Panc1 (cell line): ENCODE results near the gene EPB41L4B. TPM values are rescaled to one million over a fixed set of nuclear protein-coding genes. Genes with fewer than 3 reads are reported as not detected.

ENCODE experiments used
- ATAC-seq: fragments of 200-7000 bp; cut with Tn5 transposase; 2 replicates; pipeline ENCODE4 v1.9.1; 2020; ENCODE audit warnings: mild to moderate bottlenecking, moderate library complexity
- BruUV-seq: library from RNA; stranded (reverse); fragments of 400-500 nt; replicated peaks from 2 replicates; lab custom pipeline; 2021; lab: Mats Ljungman, UMichigan
- CTCF ChIA-PET: fragments of 300-600 bp; sonication (Branson Sonifier 250); formaldehyde crosslinking; loops from one replicate; lab custom pipeline; 2022; ENCODE audit warnings: antibody characterized with exemption; lab: Charles Lee
- POLR2A ChIA-PET: fragments of 300-600 bp; sonication (Branson Sonifier 250); formaldehyde crosslinking; loops from one replicate; lab custom pipeline; 2022; ENCODE audit warnings: antibody characterized with exemption; lab: Charles Lee
- DNase-seq: peaks from one replicate; pipeline ENCODE4 v3.0.0-alpha.2; 2010; ENCODE audit warnings: low read depth, low spot score
- H3K27ac ChIP-seq: 2 replicates; pipeline ENCODE4 v1.5.1; 2011; ENCODE audit warnings: mild to moderate bottlenecking, low read length, inconsistent platforms
- H3K27me3 ChIP-seq: fragments of 200-500 bp; sonication (Bioruptor generic); 2 replicates; pipeline ENCODE4 v1.6.0; 2014; ENCODE audit warnings: low read length, inconsistent platforms; ENCODE audit not compliant: control insufficient read depth, insufficient read depth
- H3K36me3 ChIP-seq: fragments of 200-500 bp; sonication (Bioruptor generic); 2 replicates; pipeline ENCODE4 v1.5.1; 2014; ENCODE audit warnings: inconsistent platforms, mild to moderate bottlenecking, low read length, moderate library complexity; ENCODE audit not compliant: control insufficient read depth, insufficient read depth
- H3K4me1 ChIP-seq: 2 replicates; pipeline ENCODE4 v1.5.1; 2011; ENCODE audit warnings: inconsistent platforms, mild to moderate bottlenecking, low read length, moderate library complexity; ENCODE audit not compliant: control insufficient read depth, insufficient read depth
- H3K4me3 ChIP-seq, 2 experiments: 2 replicates each; pipeline ENCODE4 v1.5.1; 2011 to 2012; ENCODE audit warnings: low read depth in 2 of 2, low read length in 2 of 2, mild to moderate bottlenecking in 2 of 2, inconsistent platforms in 1 of 2, moderate library complexity in 1 of 2
- H3K9me3 ChIP-seq: fragments of 200-500 bp; sonication (Bioruptor generic); 2 replicates; pipeline ENCODE4 v1.5.1; 2014; ENCODE audit warnings: low read depth, mild to moderate bottlenecking, inconsistent platforms, low read length, moderate library complexity; ENCODE audit not compliant: control insufficient read depth, insufficient read depth
- POLR2AphosphoS5 ChIP-seq: IDR thresholded peaks from 2 replicates; pipeline ENCODE4 v1.6.1; 2012; ENCODE audit warnings: mild to moderate bottlenecking, low read depth, low read length, moderate library complexity
- TCF7L2 ChIP-seq: IDR thresholded peaks from 2 replicates; pipeline ENCODE4 v1.6.1; 2011; ENCODE audit warnings: mild to moderate bottlenecking, low read depth, low read length, inconsistent platforms
- in situ Hi-C: cut with HindIII; loops from 2 replicates; pipeline ENCODE4 v1.10.0; 2016; ENCODE audit warnings: low sequenced_read_pairs, low pct_unique_long_range_greater_than_20kb
- intact Hi-C: fragments of 100-400 bp; cut with micrococcal nuclease; formaldehyde crosslinking; loops from one replicate; pipeline ENCODE4 v1.10.0; 2022; ENCODE audit not compliant: unreplicated experiment
- total RNA-seq: library from RNA; stranded (reverse); gene quantifications from one replicate; pipeline ENCODE4 v1.2.1, GENCODE V29; 2021; ENCODE audit not compliant: unreplicated experiment
- TF ChIP-seq, protein P1 (sequence below): fragments of 450-650 bp; IDR thresholded peaks from 2 replicates; pipeline ENCODE4 v1.5.1; 2017; ENCODE audit warnings: mild to moderate bottlenecking
- TF ChIP-seq, protein P2 (sequence below), 2 experiments: IDR thresholded peaks; 2 replicates each; pipeline ENCODE4 v1.6.1; 2011 to 2012; ENCODE audit warnings: low read depth in 2 of 2, control low read depth in 1 of 2, low read length in 1 of 2, mild to moderate bottlenecking in 1 of 2, moderate library complexity in 1 of 2; ENCODE audit not compliant: insufficient read depth in 1 of 2

Gene EPB41L4B
- total RNA-seq, 1 experiment from 2014 or later = 27.8 TPM

DNA sequence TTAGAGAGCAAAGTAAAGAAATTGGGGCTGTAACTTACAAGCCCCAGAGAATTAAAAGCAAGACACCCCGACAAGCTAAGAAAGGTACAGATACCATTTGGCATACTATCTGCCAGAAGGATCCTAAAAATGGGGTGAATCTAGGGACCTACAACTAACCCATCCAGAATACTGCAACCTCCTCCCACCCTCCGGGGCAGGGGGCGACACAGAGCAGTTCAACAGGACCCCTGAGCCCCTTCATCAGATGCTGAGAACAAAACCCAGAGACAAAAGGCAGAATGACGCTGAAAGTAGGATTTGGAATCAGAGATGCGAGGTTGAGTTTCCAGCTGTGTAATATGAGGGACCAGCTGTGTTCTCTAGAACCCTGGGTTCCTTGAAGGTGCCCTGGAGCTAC, 71.2 kb downstream of the EPB41L4B start:
- intact Hi-C loops = no loop called here
- Histone ChIP-seq H3K9me3 (no peaks in the 10 kb centered on the region), H3K4me3 (no peak overlapping the region), H3K27ac (peak overlapping the region; percentile 93), H3K4me1 (peaks cover 60% of the 10 kb centered on the region), H3K36me3 (no peaks in the 10 kb centered on the region), H3K27me3 (no peaks in the 10 kb centered on the region)
- in situ Hi-C loops = no loop called here
- POLR2A ChIA-PET = interaction anchor here (0.6 kb wide), 1 partner anchor 141 kb away, joined by 14 read pairs; no protein-coding TSS in a partner anchor
- DNase-seq (no peak), ATAC-seq (no peak)
- TF ChIP-seq, protein P1, sequence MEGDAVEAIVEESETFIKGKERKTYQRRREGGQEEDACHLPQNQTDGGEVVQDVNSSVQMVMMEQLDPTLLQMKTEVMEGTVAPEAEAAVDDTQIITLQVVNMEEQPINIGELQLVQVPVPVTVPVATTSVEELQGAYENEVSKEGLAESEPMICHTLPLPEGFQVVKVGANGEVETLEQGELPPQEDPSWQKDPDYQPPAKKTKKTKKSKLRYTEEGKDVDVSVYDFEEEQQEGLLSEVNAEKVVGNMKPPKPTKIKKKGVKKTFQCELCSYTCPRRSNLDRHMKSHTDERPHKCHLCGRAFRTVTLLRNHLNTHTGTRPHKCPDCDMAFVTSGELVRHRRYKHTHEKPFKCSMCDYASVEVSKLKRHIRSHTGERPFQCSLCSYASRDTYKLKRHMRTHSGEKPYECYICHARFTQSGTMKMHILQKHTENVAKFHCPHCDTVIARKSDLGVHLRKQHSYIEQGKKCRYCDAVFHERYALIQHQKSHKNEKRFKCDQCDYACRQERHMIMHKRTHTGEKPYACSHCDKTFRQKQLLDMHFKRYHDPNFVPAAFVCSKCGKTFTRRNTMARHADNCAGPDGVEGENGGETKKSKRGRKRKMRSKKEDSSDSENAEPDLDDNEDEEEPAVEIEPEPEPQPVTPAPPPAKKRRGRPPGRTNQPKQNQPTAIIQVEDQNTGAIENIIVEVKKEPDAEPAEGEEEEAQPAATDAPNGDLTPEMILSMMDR = peak; percentile 24
- TF ChIP-seq, protein P2, sequence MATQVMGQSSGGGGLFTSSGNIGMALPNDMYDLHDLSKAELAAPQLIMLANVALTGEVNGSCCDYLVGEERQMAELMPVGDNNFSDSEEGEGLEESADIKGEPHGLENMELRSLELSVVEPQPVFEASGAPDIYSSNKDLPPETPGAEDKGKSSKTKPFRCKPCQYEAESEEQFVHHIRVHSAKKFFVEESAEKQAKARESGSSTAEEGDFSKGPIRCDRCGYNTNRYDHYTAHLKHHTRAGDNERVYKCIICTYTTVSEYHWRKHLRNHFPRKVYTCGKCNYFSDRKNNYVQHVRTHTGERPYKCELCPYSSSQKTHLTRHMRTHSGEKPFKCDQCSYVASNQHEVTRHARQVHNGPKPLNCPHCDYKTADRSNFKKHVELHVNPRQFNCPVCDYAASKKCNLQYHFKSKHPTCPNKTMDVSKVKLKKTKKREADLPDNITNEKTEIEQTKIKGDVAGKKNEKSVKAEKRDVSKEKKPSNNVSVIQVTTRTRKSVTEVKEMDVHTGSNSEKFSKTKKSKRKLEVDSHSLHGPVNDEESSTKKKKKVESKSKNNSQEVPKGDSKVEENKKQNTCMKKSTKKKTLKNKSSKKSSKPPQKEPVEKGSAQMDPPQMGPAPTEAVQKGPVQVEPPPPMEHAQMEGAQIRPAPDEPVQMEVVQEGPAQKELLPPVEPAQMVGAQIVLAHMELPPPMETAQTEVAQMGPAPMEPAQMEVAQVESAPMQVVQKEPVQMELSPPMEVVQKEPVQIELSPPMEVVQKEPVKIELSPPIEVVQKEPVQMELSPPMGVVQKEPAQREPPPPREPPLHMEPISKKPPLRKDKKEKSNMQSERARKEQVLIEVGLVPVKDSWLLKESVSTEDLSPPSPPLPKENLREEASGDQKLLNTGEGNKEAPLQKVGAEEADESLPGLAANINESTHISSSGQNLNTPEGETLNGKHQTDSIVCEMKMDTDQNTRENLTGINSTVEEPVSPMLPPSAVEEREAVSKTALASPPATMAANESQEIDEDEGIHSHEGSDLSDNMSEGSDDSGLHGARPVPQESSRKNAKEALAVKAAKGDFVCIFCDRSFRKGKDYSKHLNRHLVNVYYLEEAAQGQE (IDR thresholded peaks at IDR 0.05; ENCODE audit: insufficient read depth in 1 of 2, low read depth in 2 of 2, low read length in 1 of 2) = no peak
- BruUV-seq = no TSS peak
- CTCF ChIA-PET = interaction anchor here (0.7 kb wide), 1 partner anchor 59 kb away, joined by 3 read pairs; no protein-coding TSS in a partner anchor

DNA sequence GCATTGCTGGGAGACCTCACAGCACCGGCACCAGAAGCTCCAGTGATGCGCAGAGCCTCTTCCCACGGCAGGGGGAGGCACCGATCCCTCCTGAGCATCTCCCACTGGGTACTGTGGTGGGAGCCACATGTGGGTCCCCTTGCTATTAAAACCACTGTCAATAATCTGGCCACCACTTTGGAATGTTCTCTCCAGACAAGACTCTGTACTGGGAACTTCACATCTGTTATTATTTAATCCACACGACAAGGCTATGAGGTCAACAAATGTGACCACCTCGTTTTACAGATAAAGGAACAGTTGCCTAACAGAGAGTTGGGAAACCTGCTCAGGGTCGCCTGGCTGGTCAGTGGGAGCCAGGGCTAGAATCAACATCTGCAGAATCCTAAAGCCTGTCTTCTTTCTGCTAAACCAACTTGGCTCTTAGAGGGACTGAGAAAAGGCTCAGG, 72.7 kb downstream of the EPB41L4B start:
- Histone ChIP-seq H3K27ac (peak overlapping the region; percentile 49), H3K4me1 (peaks cover 51% of the 10 kb centered on the region), H3K4me3 (no peak overlapping the region), H3K27me3 (no peaks in the 10 kb centered on the region), H3K9me3 (no peaks in the 10 kb centered on the region), H3K36me3 (no peaks in the 10 kb centered on the region; the same call in 1 of the 2 replicates)
- ATAC-seq (no peak), DNase-seq (no peak)
- in situ Hi-C loops (no loop called here), intact Hi-C loops (no loop called here)
- ChIA-PET POLR2A (no interaction called here), CTCF (interaction anchor here (0.6 kb wide), 1 partner anchor 39 kb away, joined by 3 read pairs; no protein-coding TSS in a partner anchor)
- BruUV-seq = no TSS peak
- TF ChIP-seq POLR2AphosphoS5 (no peak), TCF7L2 (no peak)
- TF ChIP-seq, protein P2 (IDR thresholded peaks at IDR 0.05; ENCODE audit: insufficient read depth in 1 of 2, low read depth in 2 of 2, low read length in 1 of 2) = no peak
- TF ChIP-seq, protein P1 = no peak
